Renal pelvis (tissue), 4 donors: ENCODE data around the gene RAPGEF2. TPM values are rescaled to one million over a fixed set of nuclear protein-coding genes. Genes with fewer than 3 reads are reported as not detected.
"Not testable (repeated sequence)": the region's sequence is repeated elsewhere in the genome, so short reads cannot be mapped to it uniquely, and the experiment has no call there.

Experiments used
- DNase-seq: peaks from one replicate; pipeline ENCODE4 v3.0.0-alpha.2; 2013
- polyA plus RNA-seq, 3 donors: library from polyadenylated mRNA; unstranded; fragments of 120-200 nt; gene quantifications; one replicate each; pipeline ENCODE4 v1.2.1, GENCODE V29; 2013; ENCODE audit not compliant: insufficient read length in 3 of 3

RAPGEF2 gene
- polyA plus RNA-seq, 3 donors = 47.2 to 52.4 (median 48.4) TPM

DNA sequence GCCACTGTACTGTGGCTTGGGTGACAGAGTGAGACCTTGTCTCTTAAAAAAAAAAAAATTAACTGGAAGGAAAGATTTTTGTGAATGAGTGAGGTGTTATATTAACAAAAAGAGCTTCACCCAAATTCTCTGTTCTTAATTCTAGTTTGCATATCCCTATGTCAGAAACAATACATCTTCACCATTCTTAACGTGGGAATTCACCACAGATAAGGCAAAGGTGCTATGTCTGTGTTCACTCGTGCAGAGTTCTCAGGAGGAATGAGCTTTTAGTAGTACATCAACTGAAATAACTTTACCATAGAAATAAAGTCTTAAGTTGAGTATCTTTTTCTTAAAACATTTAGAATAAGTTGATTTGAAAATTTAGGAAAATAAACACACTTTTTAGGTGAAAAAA lies 135.1 kb downstream of the RAPGEF2 start:
- no peak for DNase-seq

GRCh38 chr4:159238631-159239030 lies 135.8 kb downstream of the RAPGEF2 start:
- DNase-seq = no peak

DNA sequence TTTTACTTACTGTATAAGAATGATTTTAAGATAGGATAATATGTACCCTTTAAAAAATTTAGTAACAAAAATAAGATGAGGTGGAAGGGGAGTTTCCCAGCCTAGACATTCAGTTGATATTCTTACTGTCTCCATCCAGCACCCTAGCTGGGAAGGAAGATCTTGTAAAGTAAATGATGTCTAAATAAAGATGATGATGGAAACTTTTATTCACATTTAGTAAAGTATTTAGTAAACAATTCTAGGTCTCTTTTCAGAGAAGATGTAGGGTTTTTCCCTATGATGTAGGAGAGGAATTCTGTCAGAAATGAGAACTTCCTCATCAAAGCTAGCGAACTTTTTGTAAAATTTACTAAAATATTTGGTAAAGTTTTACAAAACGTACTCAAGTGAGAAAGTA lies 136.8 kb downstream of the RAPGEF2 start:
- DNase-seq = no peak

DNA sequence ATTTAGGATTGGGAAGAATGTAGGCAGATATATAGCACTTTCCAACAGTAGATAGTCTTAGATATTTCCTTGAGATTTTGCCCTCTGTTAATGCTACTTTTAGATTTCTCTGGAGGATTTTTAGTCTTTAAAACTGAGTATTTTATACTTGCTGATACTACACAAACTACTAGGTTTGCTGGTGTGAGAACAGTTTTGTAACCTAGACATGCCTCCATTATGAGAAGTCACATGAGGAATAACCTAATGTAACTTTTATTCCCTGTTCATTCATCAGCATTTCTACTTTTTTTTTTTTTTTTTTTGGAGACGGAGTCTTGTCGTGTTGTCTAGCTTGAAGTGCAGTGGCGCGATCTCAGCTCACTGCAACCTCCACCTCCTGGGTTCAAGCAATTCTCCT lies 137.2 kb downstream of the RAPGEF2 start:
- DNase-seq = no peak

GRCh38 chr4:159240687-159241086 lies 137.8 kb downstream of the RAPGEF2 start:
- no peak for DNase-seq

DNA sequence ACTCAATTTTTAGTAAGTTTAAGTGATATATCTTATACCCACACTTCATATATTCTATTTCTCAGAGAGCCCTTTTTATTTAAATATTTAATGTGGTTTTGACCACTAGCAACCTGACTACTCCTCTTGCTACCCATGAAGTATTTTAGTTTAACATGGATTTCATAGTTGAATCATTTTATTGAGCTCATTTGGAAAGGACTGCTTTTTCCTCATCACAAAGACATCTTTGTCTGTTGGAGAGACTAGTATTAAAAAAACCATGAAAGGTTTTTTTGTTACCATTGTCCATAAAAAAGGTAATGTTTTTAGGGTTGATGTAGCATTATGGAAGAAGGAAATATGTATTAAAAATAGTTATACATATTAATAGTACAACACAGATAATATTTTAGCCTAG lies 139.5 kb downstream of the RAPGEF2 start:
- no peak for DNase-seq

DNA sequence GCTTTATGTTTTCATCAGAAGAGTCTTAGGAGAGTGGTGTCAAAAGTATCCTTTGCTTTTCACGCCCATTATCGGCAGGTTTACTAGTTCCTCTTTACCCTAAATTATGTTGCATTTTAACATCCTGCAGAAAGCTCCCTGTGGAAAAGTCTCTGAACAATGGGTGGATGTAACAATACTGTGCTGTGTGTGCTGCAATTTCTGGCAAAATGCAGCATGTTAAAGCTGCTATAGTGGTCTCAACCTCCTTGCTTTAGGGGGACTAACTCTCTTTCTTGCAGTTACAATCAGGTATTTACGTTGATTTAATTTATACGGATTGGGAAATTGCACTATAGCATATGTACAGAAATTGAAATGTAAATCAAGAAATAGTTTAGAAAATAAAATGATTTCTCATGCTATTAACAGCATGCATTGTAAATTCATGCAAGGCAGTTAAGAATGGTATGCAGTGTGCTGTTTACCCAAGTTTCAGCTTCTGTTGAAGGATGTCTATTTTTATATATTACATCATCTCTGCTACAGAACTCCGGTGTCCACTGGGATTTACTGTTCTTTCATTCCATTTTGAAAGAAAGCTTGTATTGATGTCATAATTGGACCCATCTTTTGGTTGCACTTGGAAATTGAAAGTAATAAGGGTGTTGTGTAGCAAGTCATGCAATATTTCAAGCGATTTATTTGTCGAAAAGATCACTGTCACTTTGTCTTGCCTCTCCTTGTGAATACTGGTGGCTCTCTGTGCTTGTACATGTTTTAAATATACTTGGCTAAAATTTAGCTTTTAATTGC lies 145.7 kb downstream of the RAPGEF2 start:
- DNase-seq = no peak

DNA sequence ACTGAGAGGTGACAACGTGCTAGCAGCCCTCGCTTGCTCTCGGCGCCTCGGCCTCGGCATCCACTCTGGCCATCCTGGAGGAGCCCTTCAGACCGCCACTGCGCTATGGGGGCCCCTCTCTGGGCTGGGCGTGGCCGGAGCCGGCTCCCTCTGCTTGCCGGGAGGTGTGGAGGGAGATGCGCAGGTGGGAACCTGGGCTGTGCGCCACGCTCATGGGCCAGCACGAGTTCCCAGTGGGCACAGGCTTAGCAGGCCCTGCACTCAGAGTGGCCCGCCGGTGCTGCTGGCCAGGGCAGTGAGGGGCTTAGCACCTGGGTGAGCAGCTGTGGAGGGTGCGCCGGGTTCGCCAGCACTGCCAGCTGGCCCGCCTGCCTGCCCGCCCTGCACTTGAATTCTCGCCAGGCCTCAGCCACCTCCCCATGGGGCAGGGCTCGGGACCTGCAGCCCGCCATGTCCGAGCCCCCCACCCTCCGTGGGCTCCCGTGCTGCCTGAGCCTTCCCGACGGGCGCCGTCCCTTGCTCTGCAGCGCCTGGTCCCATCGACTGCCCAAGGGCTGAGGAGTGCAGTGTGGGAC lies 148.0 kb downstream of the RAPGEF2 start:
- no peak for DNase-seq

- not testable (repeated sequence) for DNase-seq
These were observed 148.7 kb downstream of the RAPGEF2 start for GRCh38 chr4:159251580-159251979.

GRCh38 chr4:159252491-159252890 lies 149.6 kb downstream of the RAPGEF2 start:
- no peak for DNase-seq

GRCh38 chr4:159256037-159256436 lies 153.2 kb downstream of the RAPGEF2 start:
- no peak for DNase-seq

DNA sequence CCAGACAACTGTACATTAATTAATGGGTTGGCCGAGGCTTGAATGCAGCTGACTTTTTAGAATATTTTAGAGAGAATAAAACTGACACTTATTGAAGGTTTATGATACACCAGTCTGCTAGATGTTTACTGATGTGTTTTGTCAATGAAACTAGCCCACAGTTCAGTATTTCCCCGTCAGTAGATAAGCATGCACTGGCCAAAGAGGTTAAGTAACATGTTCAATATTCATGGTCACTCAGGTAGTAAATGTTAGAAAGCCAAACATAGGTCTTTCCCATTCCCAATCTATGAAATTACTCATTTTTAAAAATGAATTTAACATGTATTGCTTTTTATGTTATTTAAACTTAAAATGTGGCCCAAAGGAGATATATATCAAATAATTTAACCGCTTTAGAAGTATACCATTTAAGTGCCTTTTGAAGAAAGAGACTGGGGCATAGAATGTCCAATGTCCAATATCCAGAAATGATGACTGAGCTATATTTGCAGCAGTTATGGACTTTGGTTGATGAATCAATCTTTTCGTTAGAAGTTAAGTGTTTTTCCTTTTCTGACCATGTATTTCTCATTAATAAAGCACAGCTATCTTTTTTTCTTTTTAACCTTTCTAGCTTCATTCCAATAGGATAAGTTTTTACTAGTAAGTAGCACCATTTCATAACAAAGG lies 156.1 kb downstream of the RAPGEF2 start:
- DNase-seq = no peak

DNA sequence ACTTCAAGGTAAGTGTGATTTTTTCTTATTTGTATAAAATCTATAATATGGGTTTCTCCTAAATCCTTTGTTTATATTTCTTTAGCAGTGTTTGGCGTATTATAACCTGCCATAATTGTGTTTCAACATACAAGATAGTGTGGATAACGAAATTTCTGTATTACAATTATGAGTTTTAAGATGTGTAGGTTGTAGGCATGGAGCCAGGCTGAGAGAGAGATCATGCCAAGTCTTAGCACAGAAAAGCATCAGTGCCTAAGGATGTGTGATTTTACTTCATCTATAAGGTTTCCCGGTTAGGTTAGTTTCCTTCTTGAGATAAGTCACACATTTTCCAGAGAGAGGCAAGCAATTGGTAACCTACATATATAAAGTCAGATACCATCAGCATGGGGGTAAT lies 161.2 kb downstream of the RAPGEF2 start:
- no peak for DNase-seq

DNA sequence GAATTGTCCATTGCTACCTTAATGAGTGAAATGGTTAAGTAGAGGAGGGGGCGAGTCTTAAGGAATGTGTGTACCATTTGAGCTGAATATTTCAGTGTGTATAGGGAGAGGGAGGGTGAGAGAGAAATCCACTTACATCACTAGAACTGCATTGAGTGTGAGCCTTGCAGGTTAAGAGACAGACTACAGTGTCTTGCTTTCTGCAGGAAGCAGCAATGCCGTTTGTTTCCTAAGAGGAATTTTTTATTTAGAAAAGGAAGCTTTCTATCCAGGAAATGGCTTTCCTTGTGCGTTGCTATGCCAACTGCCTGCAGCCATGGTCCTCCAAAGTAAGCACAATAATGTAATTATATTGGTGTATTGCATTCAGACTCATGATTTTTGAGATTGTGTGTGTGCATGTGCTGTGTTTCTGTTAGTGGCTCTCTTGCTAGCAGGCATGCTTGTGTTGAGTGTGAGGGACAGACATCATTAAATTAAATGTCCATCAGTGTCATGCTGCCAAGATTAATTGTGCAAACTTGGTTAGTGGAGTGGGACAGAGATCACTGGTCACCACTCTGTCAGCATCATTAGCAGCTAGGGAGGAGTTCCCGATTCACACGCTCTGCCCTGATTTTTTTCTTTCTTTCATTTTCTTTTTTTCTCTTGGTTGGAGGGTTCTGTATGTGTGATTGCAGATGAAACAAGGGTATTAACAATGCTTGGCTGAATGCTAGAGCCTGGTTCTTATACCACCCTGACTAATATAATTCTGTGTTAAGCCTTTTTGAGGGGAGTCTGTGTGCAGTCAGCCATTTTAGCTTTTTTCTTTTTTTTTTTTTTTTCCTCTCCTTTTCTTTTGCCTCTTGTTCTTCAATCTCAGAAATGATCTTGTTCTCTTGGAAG lies 164.3 kb downstream of the RAPGEF2 start:
- no peak for DNase-seq

GRCh38 chr4:159267869-159268285 lies 165.0 kb downstream of the RAPGEF2 start:
- DNase-seq = no peak

DNA sequence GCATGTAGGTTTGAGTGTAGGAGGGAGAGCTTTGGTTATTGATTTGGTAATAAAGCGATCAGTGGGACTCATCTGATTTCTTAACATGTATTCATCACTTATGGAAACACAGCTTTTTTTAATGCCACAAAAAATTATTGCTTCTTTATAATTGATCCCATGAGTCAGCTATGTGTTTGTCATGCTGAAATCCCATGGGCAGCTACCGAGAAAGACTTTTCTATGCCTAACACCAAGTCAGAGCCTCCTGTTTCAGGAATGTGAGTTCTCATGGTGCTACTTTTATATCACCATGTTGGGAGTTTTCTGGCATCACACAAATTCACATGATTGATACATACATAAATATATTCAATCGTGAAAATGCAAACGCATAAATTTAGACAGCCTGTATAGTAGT lies 165.7 kb downstream of the RAPGEF2 start:
- DNase-seq = no peak

- DNase-seq = no peak
These were observed 166.2 kb downstream of the RAPGEF2 start for GRCh38 chr4:159269116-159269515.

GRCh38 chr4:159269956-159270355 lies 167.1 kb downstream of the RAPGEF2 start:
- DNase-seq = no peak

DNA sequence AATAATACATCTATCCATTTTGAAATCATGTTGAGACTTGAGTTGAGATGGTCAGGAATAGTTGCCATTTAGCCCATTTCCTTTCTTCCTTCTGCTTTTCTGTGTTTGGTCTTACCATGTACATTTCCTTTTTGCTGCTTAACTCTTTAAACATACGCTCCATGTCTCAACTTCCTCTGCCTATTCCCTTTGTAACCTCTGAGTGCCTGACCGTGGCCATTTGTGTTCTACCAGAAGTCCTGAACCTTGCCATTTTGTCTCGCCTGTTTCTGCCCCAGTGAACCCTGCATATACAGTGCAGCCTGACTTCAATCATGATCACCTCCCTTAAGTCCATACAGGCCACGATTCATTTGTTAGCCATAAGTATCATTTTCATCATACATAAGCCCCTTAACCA lies 169.0 kb downstream of the RAPGEF2 start:
- no peak for DNase-seq

GRCh38 chr4:159272273-159273140 lies 169.6 kb downstream of the RAPGEF2 start:
- no peak for DNase-seq

GRCh38 chr4:159273141-159273438 lies 170.2 kb downstream of the RAPGEF2 start:
- DNase-seq = no peak
